NB4 (cell line): ENCODE data around the gene PAH.

ENCODE experiments used
- CTCF ChIP-seq: IDR thresholded peaks from one replicate; pipeline ENCODE4 v1.5.1; 2012; ENCODE audit warnings: low read depth, low read length
- MAX ChIP-seq: IDR thresholded peaks from 2 replicates; pipeline ENCODE4 v1.6.1; 2011; ENCODE audit warnings: low read depth, low read length
- POLR2A ChIP-seq: IDR thresholded peaks from 2 replicates; pipeline ENCODE4 v1.6.1; 2011; ENCODE audit warnings: mild to moderate bottlenecking; ENCODE audit not compliant: insufficient read length; ENCODE audit errors: extremely low read depth

- TF ChIP-seq MAX (no peak), CTCF (no peak), POLR2A (no peak)
Measured at GRCh38 chr12:102871014-102871413, 46.0 kb downstream of the PAH start.
